ENCODE data around the gene TUBD1. TPM values are rescaled to one million over a fixed set of nuclear protein-coding genes. Genes with fewer than 3 reads are reported as not detected.
A peak's percentile ranks its signal among the peaks of the same experiment; 100 is the strongest.
"Not testable (repeated sequence)": the region's sequence is repeated elsewhere in the genome, so short reads cannot be mapped to it uniquely, and the experiment has no call there.

Gene TUBD1, protein sequence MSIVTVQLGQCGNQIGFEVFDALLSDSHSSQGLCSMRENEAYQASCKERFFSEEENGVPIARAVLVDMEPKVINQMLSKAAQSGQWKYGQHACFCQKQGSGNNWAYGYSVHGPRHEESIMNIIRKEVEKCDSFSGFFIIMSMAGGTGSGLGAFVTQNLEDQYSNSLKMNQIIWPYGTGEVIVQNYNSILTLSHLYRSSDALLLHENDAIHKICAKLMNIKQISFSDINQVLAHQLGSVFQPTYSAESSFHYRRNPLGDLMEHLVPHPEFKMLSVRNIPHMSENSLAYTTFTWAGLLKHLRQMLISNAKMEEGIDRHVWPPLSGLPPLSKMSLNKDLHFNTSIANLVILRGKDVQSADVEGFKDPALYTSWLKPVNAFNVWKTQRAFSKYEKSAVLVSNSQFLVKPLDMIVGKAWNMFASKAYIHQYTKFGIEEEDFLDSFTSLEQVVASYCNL
- polyA plus RNA-seq (2013, experiment 1 of 2; ENCODE audit: insufficient read length), result 11.4 TPM
- polyA plus RNA-seq (2013, experiment 2 of 2; ENCODE audit: insufficient read length), result 5.6 TPM

DNA sequence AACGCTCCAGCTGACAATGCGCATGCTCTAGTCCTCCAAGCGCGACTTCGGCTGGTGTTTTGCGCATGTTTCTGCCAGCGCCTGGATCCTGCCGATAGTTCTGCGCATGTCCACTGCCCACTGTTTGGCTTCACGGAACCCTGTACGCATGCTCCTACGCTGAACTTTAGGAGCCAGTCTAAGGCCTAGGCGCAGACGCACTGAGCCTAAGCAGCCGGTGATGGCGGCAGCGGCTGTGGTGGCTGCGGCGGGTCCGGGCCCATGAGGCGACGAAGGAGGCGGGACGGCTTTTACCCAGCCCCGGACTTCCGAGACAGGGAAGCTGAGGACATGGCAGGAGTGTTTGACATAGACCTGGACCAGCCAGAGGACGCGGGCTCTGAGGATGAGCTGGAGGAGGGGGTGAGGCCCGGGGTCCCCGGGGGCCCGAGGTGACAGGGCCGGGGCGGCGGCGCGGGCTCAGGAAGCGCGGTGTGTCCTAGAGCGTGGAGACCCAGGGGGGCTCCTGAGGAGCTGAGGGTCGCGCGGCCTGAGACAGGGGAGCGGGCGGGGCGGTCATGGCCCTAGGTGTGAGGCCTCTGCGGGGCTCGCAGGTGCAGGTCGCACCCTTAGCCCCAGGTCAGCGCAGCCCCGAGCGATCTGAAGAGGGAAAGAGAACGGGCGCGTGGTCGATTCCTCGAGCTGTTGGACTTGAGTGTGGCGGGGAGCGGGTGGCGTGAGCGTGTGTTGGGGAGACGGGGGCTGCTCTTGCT, at the start of gene TUBD1, which contains the start of gene RPS6KB1:
Gene TUBD1, minus strand, starts transcription at position 20 of the 752 bp plus-strand sequence. CDS start 1,941 bp downstream, outside the sequence.
Gene RPS6KB1, plus strand, starts transcription at position 198 of the 752 bp plus-strand sequence. Its CDS starts 64 bp downstream, at position 262.
- DNase-seq, result peak; percentile 98

DNA sequence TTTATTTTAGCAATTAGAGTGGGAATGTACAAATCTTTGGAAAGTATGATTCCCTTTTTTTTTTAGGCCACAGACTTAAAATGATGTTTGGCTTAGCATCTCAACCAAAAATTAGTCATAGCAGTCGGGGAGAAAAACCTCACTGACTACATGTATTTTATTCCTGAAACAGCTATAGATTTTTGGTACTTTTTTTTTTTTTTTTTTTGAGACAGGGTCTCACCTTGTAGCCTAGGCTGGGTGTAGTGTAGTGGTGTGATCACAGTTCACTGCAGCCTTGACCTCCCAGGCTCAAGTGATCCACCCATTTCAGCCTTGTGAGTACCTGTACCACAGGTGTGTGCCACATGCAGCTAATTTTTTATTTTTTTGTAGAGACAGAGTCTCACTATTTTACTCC, 48.4 kb upstream of the TUBD1 start:
- no peak for DNase-seq

DNA sequence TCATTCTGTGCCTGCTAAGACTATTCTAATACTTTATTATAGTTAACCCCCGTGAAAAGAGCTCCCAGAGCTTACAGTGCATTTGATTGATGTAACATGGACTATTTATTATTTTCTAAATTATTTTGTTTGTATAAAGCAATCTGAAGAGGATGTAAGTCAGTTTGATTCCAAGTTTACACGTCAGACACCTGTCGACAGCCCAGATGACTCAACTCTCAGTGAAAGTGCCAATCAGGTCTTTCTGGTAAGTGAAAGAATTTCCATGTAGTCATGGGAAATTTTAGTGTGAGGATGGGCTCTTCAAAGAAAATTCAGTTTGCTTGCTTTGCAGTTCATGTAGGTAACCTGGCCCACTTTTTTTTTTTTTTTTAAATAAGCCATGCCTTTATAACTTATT, 48.0 kb upstream of the TUBD1 start:
- DNase-seq, result not testable (repeated sequence)

DNA sequence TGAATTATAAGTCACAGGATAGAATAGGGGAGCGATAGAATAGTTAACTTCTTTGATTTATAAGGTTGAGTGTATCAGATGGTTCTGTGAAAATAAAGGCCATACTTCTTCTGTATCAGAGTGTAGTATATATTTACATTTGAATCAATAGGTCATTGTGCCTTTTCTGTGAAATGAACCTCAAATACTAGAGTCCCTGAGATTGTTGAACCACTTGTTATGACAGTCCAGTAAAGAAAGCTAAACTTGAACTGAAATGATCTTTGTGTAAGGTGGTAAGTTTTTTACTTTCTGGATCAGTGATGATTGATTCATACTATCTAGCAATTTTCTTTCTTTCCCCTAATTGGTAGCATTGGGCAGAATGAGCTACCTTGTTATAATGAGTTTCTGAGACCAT, 40.6 kb upstream of the TUBD1 start:
- not testable (repeated sequence) for DNase-seq

DNA sequence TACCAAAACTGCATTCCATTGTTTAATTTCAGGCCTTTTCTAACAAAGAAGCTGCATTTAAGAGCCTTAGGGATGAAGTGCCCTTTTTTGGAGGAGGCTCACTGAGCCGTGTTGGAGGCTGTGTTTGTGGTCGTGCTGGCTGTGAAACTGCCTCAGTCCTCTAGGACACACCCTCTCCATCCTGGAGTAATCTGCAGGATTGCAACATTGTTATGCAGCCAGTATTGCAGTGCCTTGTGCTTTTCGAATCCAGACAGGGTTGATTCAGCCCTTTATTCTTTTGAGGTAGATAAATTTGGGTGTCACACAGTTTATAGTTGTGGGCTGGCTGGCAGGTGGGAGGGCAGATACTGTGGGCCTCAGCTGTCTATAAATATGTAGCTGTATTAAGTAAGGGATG, 38.0 kb upstream of the TUBD1 start:
- DNase-seq, result not testable (repeated sequence)

DNA sequence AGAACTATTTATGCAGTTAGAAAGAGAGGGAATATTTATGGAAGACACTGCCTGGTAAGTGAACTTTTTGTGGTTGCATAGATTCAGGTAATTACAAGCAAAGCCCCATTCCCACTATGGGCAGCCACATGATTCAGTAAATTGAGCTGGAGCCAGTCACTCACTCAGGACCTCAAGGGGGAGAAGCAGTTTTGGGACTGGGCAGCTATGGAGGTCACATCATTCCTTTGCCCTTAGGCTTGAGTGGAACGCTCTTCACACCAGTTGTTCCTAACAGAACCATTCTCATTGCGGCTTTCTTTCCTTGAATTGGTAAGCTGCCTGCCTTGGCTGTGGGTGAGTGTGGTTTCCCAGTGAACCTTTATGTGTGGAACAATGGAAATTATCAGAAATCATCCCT, 37.4 kb upstream of the TUBD1 start:
- DNase-seq, result not testable (repeated sequence)

DNA sequence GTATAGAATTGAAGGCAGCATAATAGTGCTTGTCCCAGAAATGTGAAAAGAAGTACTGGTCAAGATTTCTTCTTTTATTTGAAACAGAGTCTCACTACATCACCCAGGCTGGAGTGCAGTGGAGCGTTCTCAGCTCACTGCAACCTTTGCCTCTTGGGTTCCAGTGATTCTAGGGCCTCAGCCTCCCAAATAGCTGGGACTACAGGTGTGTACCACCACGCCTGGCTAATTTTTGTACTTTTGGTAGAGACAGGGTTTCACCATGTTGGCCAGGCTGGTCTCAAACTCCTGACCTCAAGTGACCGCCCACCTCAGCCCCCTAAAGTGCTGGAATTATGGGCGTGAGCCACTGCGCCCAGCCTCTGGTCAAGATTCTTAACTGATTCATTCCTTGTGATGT, 27.9 kb upstream of the TUBD1 start:
- DNase-seq, result not testable (repeated sequence)

DNA sequence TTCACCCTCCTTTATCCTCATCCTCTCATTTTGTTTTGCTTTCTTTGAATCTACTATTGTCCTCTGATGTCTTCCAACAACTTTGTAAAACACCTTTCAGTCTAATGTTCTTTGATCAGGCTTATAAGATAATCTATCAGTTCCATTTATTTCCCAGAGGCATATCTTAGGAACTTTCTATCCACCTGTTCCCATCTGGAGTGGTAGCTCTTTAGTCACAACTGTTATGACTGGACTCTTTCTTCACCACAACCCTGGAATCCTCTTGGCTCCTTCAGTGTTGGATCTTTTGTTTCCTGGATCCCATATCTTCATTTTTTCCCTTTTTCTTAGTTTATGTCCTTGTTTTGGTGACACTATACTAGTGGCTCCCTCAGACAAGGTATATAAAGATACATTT, 23.7 kb upstream of the TUBD1 start:
- DNase-seq, result no peak

DNA sequence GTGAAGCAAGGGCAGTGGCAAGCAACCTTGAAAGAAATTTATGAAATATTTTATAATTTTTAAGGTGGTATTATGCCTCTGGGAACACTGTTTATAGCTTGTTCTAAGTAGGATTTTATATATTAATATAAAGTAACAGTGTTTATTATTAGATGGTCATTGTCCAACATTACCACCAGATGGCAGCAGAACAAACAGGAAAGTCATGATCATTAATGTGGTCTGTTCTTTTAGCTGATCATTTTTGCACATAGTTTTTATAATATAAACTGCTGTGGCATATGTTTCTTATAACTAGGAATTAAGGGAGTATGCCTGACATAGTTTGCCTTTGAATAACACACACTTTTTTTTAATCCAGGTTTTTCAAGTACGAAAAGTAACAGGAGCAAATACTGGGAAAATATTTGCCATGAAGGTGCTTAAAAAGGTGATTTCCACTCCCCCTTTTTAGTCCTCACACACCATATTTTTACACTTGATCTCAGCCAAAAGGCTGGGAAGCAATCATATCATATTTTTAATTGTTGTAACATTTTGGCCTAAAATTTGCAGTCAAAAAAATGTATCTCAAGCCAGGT, 21.6 kb upstream of the TUBD1 start:
- peak; percentile 58 for DNase-seq

DNA sequence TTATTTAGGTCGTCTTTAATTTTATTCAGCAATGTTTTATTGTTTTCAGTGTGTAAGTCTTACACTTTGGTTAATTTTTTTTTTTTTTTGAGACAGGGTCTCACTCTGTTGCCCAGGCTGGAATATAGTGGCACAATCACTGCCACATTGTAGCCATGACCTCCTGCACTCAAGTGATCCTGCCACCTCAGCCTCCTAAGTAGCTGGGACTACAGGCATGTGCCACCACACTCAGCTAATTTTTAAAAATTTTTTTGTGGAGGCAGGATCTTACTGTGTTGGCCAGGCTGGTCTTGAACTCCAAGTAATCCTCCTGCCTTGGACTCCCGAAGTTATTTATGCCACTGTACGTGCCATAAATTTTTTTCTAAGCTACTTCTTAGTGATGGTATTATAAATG, 14.7 kb upstream of the TUBD1 start:
- DNase-seq, result no peak

DNA sequence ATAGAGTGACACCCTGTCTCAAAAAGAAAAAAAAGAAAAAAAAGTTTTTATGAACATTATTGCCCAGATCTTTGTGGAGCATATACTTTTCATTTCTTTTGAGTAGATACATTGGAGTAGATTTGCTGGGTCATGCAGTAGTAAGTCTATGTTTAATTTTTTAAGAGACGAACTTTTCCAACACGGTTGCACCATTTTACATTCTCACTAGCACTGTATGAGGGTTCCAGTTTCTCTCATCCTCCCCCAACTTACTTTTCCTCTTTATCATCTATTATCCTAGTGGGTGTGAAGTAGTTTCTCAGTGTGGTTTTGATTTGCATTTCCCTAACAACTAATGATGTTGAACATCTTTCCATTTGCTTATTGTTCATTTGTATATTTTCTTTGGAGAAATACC, 10.7 kb upstream of the TUBD1 start:
- DNase-seq, result no peak

DNA sequence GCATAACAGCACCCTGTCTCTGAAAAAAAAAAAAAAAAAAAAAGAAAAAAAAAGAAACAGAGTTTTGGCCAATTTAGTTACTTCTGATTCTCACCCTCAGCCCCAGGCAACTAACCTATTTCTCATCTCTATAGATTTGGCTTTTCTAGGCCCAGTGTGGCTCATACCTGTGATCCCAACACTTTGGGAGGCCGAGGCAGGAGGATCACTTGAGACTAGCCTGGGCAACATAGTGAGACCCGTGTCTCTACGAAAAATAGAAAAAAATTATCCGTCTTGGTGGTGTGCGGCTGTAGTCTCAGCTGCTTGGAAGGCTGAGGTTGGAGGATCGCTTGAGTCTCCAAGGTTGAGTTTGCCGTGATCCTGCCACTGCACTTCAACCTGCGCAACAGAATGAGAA, 8.9 kb upstream of the TUBD1 start:
- DNase-seq, result no peak

DNA sequence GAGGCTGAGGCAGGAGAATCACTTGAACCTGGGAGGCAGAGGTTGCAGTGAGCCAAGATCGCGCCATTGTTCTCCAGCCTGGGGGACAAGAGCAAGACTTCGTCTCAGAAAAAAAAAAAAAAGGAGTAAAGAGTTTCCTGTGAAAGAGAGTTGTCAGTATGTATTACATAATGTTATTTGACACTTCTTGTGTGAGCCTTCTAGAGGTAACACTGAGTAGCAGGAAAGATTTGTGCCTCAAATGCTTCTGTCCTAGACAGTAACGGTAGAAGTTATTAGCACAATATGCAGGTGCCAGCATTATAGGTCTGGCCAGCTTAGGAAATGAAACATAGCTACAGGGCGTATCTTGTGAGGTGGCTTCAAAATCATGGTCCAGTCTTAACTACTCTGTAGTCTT, 6.4 kb upstream of the TUBD1 start:
- DNase-seq, result no peak

DNA sequence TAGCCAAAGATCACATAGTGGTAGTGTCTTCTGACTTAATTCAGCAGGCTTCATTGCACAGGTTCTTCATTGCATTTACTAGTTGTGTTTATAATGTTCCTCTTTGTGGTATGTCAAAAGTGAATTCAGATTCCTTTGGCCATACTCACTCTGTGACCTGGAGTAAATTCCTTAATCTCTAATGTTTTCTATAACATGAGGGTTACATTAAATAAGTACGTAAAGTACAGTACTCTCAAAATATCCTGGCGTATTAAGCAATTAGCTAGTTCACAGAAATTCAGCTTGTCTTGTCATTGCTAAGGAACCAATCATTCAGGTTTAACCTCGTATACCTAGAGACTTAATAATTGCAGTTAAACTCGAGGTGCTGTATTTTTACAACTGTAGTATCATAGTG, 4.3 kb upstream of the TUBD1 start:
- peak; percentile 26 for DNase-seq

DNA sequence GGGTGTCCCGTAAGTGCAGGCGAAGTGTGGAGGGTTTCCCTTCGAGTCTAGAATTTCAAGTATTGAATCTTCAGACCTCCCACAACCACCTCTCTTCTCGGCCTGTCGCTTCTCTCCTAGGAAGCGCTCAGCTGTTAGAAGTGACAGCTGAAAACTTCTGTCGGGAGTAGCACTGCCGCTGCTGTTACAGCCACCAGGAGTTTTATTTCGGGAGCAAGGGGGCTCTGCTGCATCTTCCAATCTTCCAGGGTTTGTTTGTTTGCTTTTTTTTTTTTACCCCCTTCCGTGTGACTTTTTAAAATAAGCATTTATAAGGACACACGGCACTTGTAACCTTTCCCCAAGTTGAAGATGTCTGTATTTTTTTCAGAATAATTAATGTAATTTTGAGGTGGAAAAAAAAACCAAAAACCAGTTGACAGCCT, 945 bp upstream of the TUBD1 start:
- DNase-seq, result peak; percentile 26

DNA sequence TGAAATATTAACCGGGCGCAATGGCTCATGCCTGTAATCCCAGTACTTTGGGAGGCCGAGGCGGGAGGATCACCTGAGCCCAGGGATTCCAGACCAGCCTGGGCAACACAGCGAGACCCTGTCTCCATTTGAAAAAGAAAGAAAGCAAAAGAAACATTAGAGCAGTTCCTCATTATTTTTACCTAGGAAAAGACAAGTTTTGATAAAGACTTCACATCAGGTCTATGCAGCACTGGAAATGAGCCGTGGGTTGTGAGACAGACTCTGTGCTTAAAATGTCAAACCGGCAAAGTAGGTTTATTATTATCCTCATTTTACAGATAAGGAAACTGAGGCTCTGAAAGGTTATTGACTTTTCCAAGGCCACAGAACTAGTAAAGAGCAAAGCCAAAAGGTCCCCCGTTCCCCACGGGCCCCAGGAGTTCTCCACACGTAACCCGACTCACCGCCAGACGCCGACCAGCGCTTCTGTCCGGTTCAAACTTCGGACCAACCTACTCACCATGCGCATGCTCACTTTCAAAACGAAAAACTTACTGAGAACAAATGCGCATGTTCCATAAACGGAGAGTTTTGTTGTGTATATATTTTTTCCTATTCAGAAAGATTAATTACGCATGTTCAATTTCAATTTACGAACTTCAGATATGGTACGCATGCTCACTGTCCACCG, 356 bp downstream of the TUBD1 start:
- DNase-seq, result no peak

DNA sequence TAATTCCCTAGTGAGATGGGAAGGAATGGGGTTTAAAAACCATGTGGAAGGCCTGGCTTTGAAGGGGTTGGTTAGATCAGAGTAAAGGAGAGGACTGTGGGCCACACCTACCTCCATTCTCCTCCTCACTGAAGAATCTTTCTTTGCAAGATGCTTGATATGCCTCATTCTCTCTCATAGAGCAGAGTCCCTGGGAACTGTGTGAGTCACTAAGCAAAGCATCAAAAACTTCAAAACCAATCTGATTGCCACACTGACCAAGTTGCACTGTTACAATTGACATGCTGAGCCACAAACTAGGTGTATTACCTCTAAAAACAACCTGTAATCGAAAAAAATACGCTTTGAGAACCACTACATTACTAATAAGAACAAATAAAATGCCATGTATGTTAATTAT, 2.0 kb downstream of the TUBD1 start:
- DNase-seq, result peak; percentile 39

DNA sequence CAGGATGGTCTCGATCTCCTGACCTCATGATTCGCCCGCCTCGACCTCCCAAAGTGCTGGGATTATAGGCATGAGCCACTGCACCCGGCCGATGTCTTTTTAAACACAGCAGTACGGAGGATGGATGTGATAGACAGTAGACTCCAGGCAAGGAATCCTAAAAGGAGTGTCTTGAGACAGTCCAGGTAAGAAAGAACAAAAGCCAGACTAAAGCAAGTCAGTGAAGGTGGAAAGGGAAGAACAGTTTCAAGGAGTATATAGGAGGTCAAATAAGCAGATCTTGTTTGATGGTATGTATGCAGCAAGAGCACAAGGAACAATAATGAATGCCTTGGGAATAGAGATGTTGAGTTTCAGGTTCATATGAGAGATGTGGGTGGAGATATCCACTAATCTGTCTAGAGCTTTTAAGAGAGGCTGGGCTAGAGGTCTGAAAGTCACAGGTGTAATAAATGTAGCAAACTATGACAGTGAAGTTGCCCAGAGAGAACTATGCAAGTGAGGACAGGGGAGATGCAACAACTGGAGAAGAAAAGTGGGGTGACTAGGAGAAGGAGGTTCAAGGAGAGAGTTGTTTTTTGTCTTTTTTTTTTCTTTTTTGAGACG, 4.5 kb downstream of the TUBD1 start:
- no peak for DNase-seq

DNA sequence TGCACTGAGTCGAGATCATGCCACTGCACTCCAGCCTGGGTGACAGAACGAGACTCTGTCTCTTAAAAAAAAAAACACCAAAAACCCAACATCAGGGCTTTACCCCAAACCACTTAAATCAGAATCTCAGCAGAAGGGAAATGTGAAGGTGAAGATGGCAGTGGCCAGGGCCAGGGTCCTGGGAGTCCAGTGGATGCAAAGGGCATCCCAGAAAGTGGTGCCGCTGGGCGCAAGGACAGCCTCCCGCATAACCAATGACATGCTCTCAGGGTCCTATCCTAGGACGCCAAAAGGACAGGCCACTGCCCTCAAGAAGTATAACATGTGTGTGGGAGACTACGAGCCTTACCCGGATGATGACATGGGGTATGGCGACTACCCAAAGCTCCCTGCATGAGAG, 7.9 kb downstream of the TUBD1 start:
- no peak for DNase-seq

DNA sequence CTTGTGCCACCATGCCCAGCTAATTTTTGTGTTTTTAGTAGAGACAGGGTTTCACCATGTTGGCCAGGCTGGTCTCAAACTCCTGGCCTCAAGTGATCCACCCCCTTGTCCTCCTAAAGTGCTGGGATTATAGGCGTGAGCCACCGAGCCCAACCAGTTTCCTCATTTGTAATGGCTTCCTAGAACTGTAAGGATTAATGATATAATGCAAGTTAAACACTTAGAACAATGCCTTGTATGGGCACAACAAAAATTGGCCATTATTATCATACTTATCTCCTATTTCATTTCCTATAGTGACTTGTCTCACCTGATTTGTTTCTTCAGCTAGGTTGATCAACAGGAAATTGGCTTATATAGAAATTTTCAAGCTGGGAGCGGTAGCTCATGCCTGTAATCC, 14.1 kb downstream of the TUBD1 start:
- no peak for DNase-seq

DNA sequence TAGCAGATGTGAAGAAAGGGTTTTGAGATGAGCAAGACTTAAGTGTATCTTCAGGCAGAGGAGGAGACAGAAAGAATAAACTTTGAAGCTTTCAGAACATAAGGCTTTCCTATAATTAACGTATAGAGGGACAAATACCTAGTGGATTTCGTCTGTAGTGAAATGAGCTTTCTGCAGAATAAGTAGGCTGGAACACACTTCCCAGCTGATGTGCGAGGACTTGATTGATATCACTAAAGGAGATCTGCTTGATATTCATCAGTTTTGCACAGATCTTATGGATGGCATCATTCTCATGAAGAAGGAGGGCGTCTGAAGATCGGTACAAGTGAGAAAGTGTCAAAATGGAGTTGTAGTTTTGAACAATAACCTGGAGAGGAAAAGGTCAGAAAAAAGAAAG, 14.8 kb downstream of the TUBD1 start:
- DNase-seq, result no peak

DNA sequence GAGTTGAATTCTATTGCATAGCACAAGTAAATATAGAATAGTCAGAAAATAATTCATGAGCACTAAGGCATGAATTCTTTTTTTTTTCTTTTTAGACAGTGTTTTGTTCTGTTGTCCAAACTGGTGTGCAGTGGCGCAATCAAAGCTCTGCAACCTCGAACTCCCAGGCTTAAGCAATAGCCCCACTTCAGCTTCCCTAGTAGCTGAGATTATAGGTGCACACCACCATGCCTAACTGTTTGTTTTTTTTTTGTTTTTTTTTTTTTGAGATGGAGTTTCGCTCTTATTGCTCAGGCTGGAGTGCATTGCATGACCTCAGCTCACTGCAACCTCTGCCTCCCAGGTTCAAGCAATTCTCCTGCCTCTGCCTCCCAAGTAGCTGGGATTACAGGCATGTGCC, 16.6 kb downstream of the TUBD1 start:
- DNase-seq, result no peak

Measured in fibroblast of skin of back (primary cell).